Stimulated activated effector memory CD8-positive, alpha-beta T cell treated with anti-CD3 and anti-CD28 coated beads, Interleukin-12 subunit alpha, Interleukin-12 subunit beta, amount 100 ng/mL, for 72 hours (primary cell): Measurements from ENCODE around the gene POLD3.

Experiments used
- ATAC-seq: fragments of 150-1000 bp; cut with Tn5 transposase; 2 replicates; pipeline ENCODE4 v1.10.0; 2021
- DNase-seq, 2 donors: peaks; one replicate each; pipeline ENCODE4 v3.0.0; 2021 to 2022; ENCODE audit warnings: low spot score in 2 of 2
- H3K27ac Mint-ChIP-seq: one replicate; pipeline ENCODE4 v1.8.0; 2022; ENCODE audit warnings: mild to moderate bottlenecking, mixed read lengths
- H3K36me3 Mint-ChIP-seq: one replicate; pipeline ENCODE4 v1.8.0; 2022; ENCODE audit warnings: mild to moderate bottlenecking, mixed read lengths
- H3K4me1 Mint-ChIP-seq: one replicate; pipeline ENCODE4 v1.8.0; 2022; ENCODE audit warnings: mixed read lengths
- H3K4me3 Mint-ChIP-seq: one replicate; pipeline ENCODE4 v1.8.0; 2022; ENCODE audit warnings: mild to moderate bottlenecking, mixed read lengths
- H3K9me3 Mint-ChIP-seq: one replicate; pipeline ENCODE4 v1.8.0; 2022; ENCODE audit warnings: mixed read lengths

Gene POLD3

DNA sequence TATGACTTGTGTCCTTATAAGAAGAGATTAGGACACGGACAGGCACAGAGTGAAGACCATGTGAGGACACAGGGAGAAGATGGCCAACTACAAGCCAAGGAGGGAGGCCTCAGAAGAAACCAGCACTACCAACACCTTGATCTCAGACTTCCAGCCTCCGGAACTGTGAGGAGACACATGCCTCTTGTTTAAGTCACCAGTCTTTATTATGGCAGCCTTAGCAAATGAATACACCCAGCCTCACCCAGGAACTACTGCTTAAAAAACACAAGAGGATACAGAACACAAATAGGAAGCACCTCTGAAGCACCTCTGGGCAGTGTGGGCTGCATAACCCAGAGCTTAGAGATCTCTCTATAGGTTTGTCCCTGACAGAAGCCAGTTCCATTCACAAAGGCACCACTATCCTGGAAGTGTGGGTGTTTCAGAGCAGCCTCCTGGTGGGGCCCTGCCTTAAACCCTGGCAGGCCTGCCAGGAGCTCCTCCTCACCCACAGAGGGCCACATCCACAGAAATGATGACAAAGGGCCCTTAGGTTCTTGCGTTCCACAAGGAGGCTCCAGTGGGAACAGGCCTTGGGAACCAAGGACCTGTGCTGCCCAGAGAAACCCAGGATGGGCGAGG is 80.1 kb downstream of the POLD3 start:
- DNase-seq (no peak), ATAC-seq (no peak)
- H3K4me1 Mint-ChIP-seq: no peaks in the 10 kb centered on the region
- H3K9me3 Mint-ChIP-seq: no peaks in the 10 kb centered on the region
- H3K36me3 Mint-ChIP-seq: no peaks in the 10 kb centered on the region
- no peak overlapping the region for H3K4me3 Mint-ChIP-seq
- H3K27ac Mint-ChIP-seq: no peak overlapping the region

DNA sequence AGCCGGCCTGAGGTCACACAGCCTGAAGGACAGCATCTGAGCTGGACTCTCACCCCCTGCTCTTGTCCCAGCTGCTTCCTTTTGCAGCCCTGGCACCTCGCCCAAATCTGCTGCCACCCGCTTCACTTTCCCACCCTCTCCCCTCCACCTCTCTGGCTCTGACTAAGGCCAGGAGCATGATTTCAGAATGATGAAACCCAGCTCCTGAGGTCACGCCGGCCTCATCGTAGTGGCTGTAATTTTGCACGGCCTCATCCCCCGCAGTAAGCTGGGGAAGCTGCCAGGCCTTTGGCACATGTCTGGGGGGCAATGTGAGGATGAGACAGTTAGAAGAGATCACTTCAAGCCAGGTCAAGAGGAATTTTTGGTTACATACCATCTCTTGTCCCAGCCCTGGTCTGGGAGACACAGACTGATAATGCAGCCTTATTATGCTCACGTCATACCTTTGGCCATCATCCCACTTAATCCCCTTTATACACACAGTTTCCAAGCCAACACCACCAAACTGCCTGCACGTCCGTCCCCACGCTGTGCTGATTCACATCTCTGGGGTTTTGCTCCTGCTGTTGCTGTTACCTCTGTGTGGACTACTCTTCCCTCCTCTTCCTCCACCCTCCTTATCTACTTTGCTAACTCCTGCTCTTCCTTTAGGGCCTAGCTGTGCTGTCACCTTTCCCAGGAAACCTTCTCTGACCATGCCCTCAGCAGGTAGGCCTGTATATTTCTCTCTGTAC is 80.7 kb downstream of the POLD3 start:
- no peak overlapping the region for H3K27ac Mint-ChIP-seq
- H3K4me1 Mint-ChIP-seq: no peaks in the 10 kb centered on the region
- H3K4me3 Mint-ChIP-seq: no peak overlapping the region
- DNase-seq: no peak
- H3K9me3 Mint-ChIP-seq: no peaks in the 10 kb centered on the region
- no peaks in the 10 kb centered on the region for H3K36me3 Mint-ChIP-seq
- ATAC-seq: no peak

GRCh38 chr11:74673693-74674360 is 81.4 kb downstream of the POLD3 start:
- no peak for DNase-seq
- H3K9me3 Mint-ChIP-seq: no peaks in the 10 kb centered on the region
- H3K27ac Mint-ChIP-seq: no peak overlapping the region
- H3K4me3 Mint-ChIP-seq: no peak overlapping the region
- no peak for ATAC-seq
- H3K36me3 Mint-ChIP-seq: no peaks in the 10 kb centered on the region
- no peaks in the 10 kb centered on the region for H3K4me1 Mint-ChIP-seq

DNA sequence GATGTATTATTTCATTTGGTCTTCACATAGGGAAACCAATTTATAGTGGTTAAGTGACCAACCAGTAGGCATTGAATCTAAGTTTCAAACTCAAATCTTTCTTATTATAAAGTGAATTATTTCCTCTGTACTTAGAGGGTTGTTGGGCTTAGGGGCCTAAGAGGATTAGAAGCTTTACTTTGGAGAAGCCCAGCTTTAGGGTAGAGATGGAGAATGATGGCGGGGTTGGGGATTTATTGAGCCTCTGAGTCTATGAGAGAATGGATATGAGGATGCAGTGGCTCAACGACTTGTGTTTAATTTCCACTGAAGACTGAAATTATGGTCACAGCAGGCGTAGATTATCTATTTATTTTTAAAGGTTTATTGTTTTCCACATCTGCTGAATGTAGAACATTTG is 83.4 kb downstream of the POLD3 start:
- Mint-ChIP-seq H3K36me3 (no peaks in the 10 kb centered on the region), H3K9me3 (no peaks in the 10 kb centered on the region), H3K4me3 (no peak overlapping the region), H3K27ac (no peak overlapping the region), H3K4me1 (no peaks in the 10 kb centered on the region)
- DNase-seq: no peak
- no peak for ATAC-seq

DNA sequence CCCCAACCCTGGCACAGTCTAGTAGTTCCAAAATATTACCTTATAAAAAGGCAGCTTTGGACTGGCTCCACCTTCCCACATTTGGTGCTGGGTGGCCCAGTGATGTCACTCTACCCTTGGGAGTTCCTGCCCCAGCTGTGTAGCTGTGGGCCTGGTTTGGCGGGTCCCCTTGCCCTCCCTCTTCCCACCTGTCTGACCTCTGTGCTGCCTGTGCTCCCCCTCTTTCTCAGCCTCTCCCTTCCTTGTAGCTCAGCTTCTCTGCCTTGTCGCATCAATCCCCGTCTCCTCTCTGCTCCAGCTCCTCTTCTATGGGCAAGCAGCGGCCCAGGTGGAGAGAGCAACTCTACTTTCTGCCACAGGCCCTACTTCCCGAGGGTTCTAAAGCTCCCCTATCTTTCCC is 84.2 kb downstream of the POLD3 start:
- H3K27ac Mint-ChIP-seq: no peak overlapping the region
- no peak overlapping the region for H3K4me3 Mint-ChIP-seq

DNA sequence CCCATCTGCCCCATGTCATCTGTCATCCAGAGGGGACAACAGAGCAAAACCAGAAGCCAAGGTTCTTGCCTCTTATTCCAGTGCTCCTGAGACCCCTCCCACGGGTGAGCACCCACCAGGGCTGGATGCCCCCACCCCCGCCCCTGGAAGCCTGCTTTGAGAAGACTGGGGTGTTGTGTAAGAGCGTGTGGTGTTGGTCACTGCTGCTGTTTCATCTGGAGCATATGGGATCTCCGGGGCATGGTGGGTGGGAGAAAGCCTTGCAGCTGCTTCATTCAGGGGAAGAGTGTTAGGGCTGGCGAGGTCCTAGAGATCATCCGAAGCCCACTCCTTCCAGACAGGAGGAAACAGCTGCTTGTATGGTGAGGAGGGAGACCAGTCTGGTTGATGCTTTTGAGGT is 84.7 kb downstream of the POLD3 start:
- DNase-seq (no peak), ATAC-seq (no peak)
- H3K4me3 Mint-ChIP-seq: no peak overlapping the region
- no peak overlapping the region for H3K27ac Mint-ChIP-seq
- no peaks in the 10 kb centered on the region for H3K4me1 Mint-ChIP-seq
- no peaks in the 10 kb centered on the region for H3K9me3 Mint-ChIP-seq
- H3K36me3 Mint-ChIP-seq: no peaks in the 10 kb centered on the region

More for the DNA sequence above, 84.2 kb downstream of the POLD3 start:
- ATAC-seq (no peak), DNase-seq (no peak)
- Mint-ChIP-seq H3K4me1 (no peaks in the 10 kb centered on the region), H3K36me3 (no peaks in the 10 kb centered on the region), H3K9me3 (no peaks in the 10 kb centered on the region)

- no peak overlapping the region for H3K27ac Mint-ChIP-seq
- H3K4me1 Mint-ChIP-seq: no peaks in the 10 kb centered on the region
- DNase-seq: no peak
Observed at GRCh38 chr11:74678041-74678440, 85.7 kb downstream of the POLD3 start.

GRCh38 chr11:74678591-74679512 is 86.5 kb downstream of the POLD3 start:
- ATAC-seq (no peak), DNase-seq (no peak)
- Mint-ChIP-seq H3K27ac (no peak overlapping the region), H3K4me1 (no peaks in the 10 kb centered on the region), H3K36me3 (no peaks in the 10 kb centered on the region), H3K4me3 (no peak overlapping the region), H3K9me3 (no peaks in the 10 kb centered on the region)

More at GRCh38 chr11:74678041-74678440, 85.7 kb downstream of the POLD3 start:
- Mint-ChIP-seq H3K4me3 (no peak overlapping the region), H3K36me3 (no peaks in the 10 kb centered on the region), H3K9me3 (no peaks in the 10 kb centered on the region)
- no peak for ATAC-seq

GRCh38 chr11:74679513-74679865 is 87.1 kb downstream of the POLD3 start:
- Mint-ChIP-seq H3K4me3 (no peak overlapping the region), H3K4me1 (no peaks in the 10 kb centered on the region), H3K9me3 (no peaks in the 10 kb centered on the region), H3K36me3 (no peaks in the 10 kb centered on the region), H3K27ac (no peak overlapping the region)
- DNase-seq (no peak), ATAC-seq (no peak)

GRCh38 chr11:74680035-74680671 is 87.8 kb downstream of the POLD3 start:
- Mint-ChIP-seq H3K9me3 (no peaks in the 10 kb centered on the region), H3K27ac (peak overlapping the region; percentile 50), H3K4me1 (no peaks in the 10 kb centered on the region), H3K36me3 (no peaks in the 10 kb centered on the region), H3K4me3 (no peak overlapping the region)
- ATAC-seq (no peak), DNase-seq (no peak)

DNA sequence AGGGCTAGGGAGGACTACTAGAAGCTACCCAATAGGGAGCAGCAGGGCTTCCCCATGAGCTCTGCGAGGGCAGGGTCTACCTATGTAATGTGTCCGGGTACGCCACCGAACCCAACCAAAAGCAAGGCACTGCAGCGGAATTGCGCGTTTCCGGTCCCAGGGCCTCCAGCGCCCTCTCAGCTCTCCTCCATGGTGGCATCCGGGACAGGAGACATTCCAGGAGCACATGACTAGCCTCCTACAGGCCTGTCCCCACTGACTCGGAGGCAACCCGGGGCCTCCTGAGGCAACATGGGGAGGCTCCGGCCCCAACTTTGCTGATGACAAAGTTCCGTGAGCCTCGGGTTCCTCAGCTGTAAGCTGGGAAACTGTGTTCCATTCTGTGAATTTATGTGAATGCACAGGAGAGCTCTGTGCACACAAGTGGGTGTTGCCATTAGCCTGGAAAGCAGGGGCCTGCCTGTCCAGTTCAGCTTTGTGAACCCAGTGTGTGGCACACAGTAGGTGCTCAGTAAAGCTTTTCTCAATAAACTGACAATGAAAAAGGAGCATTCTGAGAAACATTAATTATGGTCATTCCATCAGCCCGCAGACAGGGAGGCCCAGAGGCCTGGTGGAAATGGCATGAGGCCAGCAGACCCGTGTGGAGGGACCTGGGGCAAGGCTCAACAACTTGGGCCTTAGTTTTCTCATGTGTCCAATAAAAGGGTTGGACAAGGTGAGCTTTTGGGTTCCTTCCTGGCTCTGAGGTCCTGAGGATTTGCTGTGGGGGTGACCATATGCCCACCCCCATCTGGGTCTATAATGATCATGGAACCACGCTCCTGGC is 88.5 kb downstream of the POLD3 start:
- Mint-ChIP-seq H3K9me3 (no peaks in the 10 kb centered on the region), H3K27ac (no peak overlapping the region), H3K4me1 (no peaks in the 10 kb centered on the region), H3K36me3 (no peaks in the 10 kb centered on the region), H3K4me3 (no peak overlapping the region)
- no peak for DNase-seq
- no peak for ATAC-seq

DNA sequence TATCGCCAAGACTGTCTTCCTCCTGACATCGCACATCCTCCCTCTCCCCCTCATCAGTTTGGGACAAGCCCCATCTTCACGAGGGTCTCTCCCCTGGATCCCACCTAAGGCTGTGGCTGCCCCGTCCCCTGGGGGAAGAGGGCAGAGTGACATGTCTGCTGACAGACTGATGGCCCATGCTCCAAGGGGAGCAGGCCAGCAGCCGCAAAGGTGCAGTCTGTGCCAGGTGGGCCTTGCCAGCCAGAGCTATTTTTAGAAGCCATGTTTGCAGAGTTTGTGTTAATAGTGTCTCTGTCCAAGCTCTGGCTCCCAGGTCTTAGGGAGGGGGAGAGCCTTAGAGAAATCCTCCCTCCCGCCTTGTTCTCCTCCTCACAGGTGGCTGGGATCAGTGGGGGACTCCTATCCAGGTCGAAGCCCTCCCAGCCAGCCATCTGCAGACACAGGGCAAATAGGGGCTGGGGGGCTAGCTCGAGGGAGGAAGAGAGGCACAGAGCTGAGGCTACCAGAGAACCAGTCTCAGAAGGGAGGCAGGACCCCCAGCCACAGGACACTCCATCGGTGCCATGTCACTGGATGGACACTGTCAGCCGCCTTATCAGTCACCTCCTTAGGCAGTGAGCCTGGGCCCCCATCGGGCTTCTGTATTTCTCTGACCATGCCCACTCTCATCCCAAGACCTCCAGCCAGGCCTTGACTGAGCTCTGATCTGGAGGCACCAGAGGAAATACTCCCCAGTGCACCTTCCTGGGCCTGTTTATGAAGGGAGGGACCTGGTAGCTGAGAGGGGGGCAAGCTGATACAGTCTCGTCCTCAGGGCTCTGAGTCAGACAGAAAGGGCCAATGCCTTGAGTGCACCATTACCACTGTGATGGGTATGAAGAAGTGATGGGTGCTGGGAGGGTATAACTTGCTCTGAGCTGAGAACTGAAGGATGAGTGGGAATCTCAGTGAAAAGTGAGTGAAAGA is 89.6 kb downstream of the POLD3 start:
- no peaks in the 10 kb centered on the region for H3K4me1 Mint-ChIP-seq
- H3K4me3 Mint-ChIP-seq: no peak overlapping the region
- no peaks in the 10 kb centered on the region for H3K9me3 Mint-ChIP-seq
- ATAC-seq (no peak), DNase-seq (no peak)
- H3K36me3 Mint-ChIP-seq: no peaks in the 10 kb centered on the region
- H3K27ac Mint-ChIP-seq: no peak overlapping the region

- H3K27ac Mint-ChIP-seq: no peak overlapping the region
- no peaks in the 10 kb centered on the region for H3K36me3 Mint-ChIP-seq
- H3K4me3 Mint-ChIP-seq: no peak overlapping the region
- H3K4me1 Mint-ChIP-seq: no peaks in the 10 kb centered on the region
- H3K9me3 Mint-ChIP-seq: no peaks in the 10 kb centered on the region
- ATAC-seq (no peak), DNase-seq (no peak)
Observed at GRCh38 chr11:74682731-74683278, 90.4 kb downstream of the POLD3 start.
